NB4 (cell line): ENCODE measurements around the gene SLC25A17.
"Not testable (repeated sequence)": the region's sequence is repeated elsewhere in the genome, so short reads cannot be mapped to it uniquely, and the experiment has no call there.

ENCODE experiments used
- DNase-seq: peaks from one replicate; pipeline ENCODE4 v3.0.0; 2010; ENCODE audit warnings: low read depth
- H3K4me3 ChIP-seq: one replicate; pipeline ENCODE4 v1.5.1; 2011; ENCODE audit warnings: mild to moderate bottlenecking, low read depth, low read length, moderate library complexity
- MYC ChIP-seq: IDR thresholded peaks from 2 replicates; pipeline ENCODE4 v1.6.1; 2011; ENCODE audit warnings: low read depth, low read length
- POLR2A ChIP-seq: IDR thresholded peaks from 2 replicates; pipeline ENCODE4 v1.6.1; 2011; ENCODE audit warnings: mild to moderate bottlenecking; ENCODE audit not compliant: insufficient read length; ENCODE audit errors: extremely low read depth
- TF ChIP-seq, protein P1 (sequence below): IDR thresholded peaks from 2 replicates; pipeline ENCODE4 v1.6.1; 2011; ENCODE audit warnings: low read depth, low read length
- TF ChIP-seq, protein P2 (sequence below): IDR thresholded peaks from one replicate; pipeline ENCODE4 v1.5.1; 2012; ENCODE audit warnings: low read depth, low read length

Gene SLC25A17

DNA sequence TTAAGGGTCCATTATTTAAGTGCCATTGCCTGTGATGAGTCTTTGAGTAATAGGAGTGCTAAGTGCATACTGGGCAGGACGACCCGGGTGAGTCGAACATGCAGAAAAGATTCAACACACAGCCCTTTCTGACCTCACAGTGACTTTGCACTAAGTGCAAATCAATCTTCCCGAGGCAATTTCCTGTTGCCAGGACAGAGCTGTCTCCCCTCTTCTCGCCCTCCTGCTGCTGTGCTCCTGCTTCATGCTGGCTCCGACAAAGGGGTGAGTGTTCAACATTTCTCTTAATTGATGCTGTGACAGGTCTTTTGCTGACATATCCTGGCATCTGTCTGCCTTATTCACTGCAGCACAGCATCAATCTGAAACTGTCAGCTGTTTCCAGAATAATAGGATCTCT, 97.9 kb downstream of the SLC25A17 start:
- peak; percentile 42 for DNase-seq
- TF ChIP-seq, protein P1, sequence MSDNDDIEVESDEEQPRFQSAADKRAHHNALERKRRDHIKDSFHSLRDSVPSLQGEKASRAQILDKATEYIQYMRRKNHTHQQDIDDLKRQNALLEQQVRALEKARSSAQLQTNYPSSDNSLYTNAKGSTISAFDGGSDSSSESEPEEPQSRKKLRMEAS, result no peak
- TF ChIP-seq MYC (no peak), POLR2A (no peak)
- TF ChIP-seq, protein P2, sequence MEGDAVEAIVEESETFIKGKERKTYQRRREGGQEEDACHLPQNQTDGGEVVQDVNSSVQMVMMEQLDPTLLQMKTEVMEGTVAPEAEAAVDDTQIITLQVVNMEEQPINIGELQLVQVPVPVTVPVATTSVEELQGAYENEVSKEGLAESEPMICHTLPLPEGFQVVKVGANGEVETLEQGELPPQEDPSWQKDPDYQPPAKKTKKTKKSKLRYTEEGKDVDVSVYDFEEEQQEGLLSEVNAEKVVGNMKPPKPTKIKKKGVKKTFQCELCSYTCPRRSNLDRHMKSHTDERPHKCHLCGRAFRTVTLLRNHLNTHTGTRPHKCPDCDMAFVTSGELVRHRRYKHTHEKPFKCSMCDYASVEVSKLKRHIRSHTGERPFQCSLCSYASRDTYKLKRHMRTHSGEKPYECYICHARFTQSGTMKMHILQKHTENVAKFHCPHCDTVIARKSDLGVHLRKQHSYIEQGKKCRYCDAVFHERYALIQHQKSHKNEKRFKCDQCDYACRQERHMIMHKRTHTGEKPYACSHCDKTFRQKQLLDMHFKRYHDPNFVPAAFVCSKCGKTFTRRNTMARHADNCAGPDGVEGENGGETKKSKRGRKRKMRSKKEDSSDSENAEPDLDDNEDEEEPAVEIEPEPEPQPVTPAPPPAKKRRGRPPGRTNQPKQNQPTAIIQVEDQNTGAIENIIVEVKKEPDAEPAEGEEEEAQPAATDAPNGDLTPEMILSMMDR, result no peak
- no peak overlapping the region for H3K4me3 ChIP-seq

DNA sequence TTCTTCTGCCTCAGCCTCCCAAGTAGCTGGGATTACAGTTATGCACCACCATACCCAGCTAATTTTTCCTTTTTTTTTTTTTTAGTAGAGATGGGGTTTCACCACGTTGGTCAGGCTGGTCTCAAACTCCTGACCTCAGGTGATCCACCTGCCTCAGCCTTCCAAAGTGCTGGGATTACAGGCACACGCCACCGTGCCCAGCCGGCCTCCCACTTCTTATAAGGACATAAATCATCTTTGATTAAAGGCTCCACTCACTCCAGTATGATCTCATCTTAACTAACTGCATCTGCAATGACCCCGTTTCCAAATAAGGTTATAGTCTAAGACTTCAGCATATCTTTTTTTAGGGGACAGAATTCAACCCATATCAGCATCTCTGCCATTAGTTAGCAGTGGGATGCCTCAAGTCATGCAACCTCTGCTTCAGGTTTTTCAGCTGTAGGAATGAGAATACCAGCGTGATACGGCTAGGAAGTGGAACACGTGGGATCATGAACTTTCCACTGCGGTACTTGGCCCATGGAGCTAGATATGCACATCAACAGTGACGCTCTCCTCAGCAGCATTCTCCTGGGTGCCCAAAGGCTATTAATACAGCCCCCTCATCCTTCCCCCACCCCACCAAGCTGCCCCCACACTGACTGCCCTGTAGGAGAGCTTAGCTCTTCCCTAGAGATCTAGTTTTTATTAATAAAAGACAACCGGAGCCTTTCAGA, 98.4 kb downstream of the SLC25A17 start:
- H3K4me3 ChIP-seq, result no peak overlapping the region
- DNase-seq, result no peak
- TF ChIP-seq, protein P1, result no peak
- TF ChIP-seq MYC (no peak), POLR2A (no peak)
- TF ChIP-seq, protein P2, result no peak

DNA sequence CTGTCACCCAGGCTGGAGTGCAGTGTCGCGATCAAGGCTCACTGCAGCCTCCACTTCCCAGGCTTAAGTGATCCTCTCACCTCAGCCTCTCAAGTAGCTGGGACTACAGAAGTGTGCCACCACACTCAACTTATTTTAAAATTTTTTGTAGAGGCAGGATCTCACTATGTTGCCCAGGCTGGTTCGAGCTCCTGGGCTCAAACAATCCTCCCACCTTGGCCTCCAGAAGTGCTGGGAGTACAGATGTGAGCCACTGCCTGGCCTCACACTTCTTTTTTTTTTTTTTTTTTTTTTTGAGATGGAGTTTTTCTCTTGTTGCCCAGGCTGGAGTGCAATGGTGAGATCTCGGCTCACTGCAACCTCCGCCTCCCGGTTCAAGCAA, 99.0 kb downstream of the SLC25A17 start:
- H3K4me3 ChIP-seq, DNase-seq: not testable (repeated sequence)
